Fibroblast of mammary gland (primary cell): ENCODE measurements around the gene RTL5.

Source experiments
- DNase-seq: peaks from one replicate; pipeline ENCODE4 v3.0.0-alpha.2; 2010; ENCODE audit warnings: low read depth
- H3K4me3 ChIP-seq: 2 replicates; pipeline ENCODE4 v1.5.1; 2011; ENCODE audit warnings: low read depth, mild to moderate bottlenecking, low read length, moderate library complexity; ENCODE audit not compliant: control insufficient read depth
- CTCF ChIP-seq: conservative IDR thresholded peaks from 2 replicates; pipeline ENCODE4 v1.5.1; 2011; ENCODE audit warnings: low read depth, low read length, inconsistent platforms; ENCODE audit not compliant: control insufficient read depth, insufficient read depth

Gene RTL5

GRCh38 chrX:72120837-72121236 is 10.9 kb downstream of the RTL5 start:
- no peak for TF ChIP-seq CTCF
- DNase-seq, result peak; percentile 32
- H3K4me3 ChIP-seq, result no peak overlapping the region

GRCh38 chrX:72117636-72118210 is 14.0 kb downstream of the RTL5 start:
- DNase-seq, result peak; percentile 31
- H3K4me3 ChIP-seq, result no peak overlapping the region
- TF ChIP-seq CTCF, result no peak

- no peak overlapping the region for H3K4me3 ChIP-seq
- TF ChIP-seq CTCF, result no peak
- DNase-seq, result no peak
These were observed 16.3 kb downstream of the RTL5 start for GRCh38 chrX:72115380-72115779.

- no peak overlapping the region for H3K4me3 ChIP-seq
- no peak for TF ChIP-seq CTCF
- no peak for DNase-seq
These were observed 16.9 kb downstream of the RTL5 start for GRCh38 chrX:72114807-72115206.

- H3K4me3 ChIP-seq, result no peak overlapping the region
- no peak for DNase-seq
- no peak for TF ChIP-seq CTCF
These were observed 17.4 kb downstream of the RTL5 start for GRCh38 chrX:72114306-72114705.

- DNase-seq, result no peak
- no peak overlapping the region for H3K4me3 ChIP-seq
- no peak for TF ChIP-seq CTCF
These were observed 18.3 kb downstream of the RTL5 start for GRCh38 chrX:72113461-72113860.

- no peak overlapping the region for H3K4me3 ChIP-seq
- DNase-seq, result no peak
- no peak for TF ChIP-seq CTCF
These were observed 20.6 kb downstream of the RTL5 start for GRCh38 chrX:72110876-72111708.
